ENCODE data around the gene TKT.

- TF ChIP-seq CTCF (IDR thresholded peaks at IDR 0.05 in 2 of 3, conservative IDR thresholded peaks at IDR 0.05 in 1 of 3; ENCODE audit: borderline replicate concordance in 1 of 3, insufficient read depth in 1 of 3, low read depth in 2 of 3, low read length in 2 of 3) (no peak), POLR2A (IDR thresholded peaks at IDR 0.05; ENCODE audit: borderline replicate concordance, extremely low read depth, insufficient read depth, insufficient read length) (no peak), ELF1 (IDR thresholded peaks at IDR 0.05; ENCODE audit: borderline replicate concordance, low read depth) (no peak), SP1 (IDR thresholded peaks at IDR 0.05; ENCODE audit: low read depth) (no peak), EZH2 (IDR thresholded peaks at IDR 0.05) (no peak), MAX (IDR thresholded peaks at IDR 0.05) (no peak), SRF (IDR thresholded peaks at IDR 0.05; ENCODE audit: low read depth) (no peak), POLR2AphosphoS5 (IDR thresholded peaks at IDR 0.05; ENCODE audit: low read depth, low read length) (no peak), CEBPB (IDR thresholded peaks at IDR 0.05; ENCODE audit: low read depth) (no peak), EZH2phosphoT487 (IDR thresholded peaks at IDR 0.05; ENCODE audit: borderline replicate concordance) (no peak), RAD21 (IDR thresholded peaks at IDR 0.05; ENCODE audit: low read depth) (no peak), TCF7L2 (IDR thresholded peaks at IDR 0.05; ENCODE audit: borderline replicate concordance, extremely low read depth, insufficient read depth, insufficient read length) (no peak)
Observed at GRCh38 chr3:53255423-53255774, 423 bp downstream of the TKT start.

Data from HCT116 (cell line).